Sigmoid colon (tissue), 4 donors: ENCODE results near the gene SLC9A1.

ENCODE experiments used
- CTCF ChIP-seq, 4 experiments: fragments of 450-650 bp in 3 of 4; fragments of 200-600 bp in 1 of 4; IDR thresholded peaks; one replicate each; pipeline ENCODE4 v1.5.1; 2016 to 2019; ENCODE audit warnings: antibody characterized with exemption in 4 of 4, mild to moderate bottlenecking in 3 of 4, moderate library complexity in 2 of 4
- POLR2A ChIP-seq, 2 donors: fragments of 450-650 bp; IDR thresholded peaks; one replicate each; pipeline ENCODE4 v1.6.1; 2016; ENCODE audit warnings: antibody characterized with exemption in 2 of 2, mild to moderate bottlenecking in 2 of 2, moderate library complexity in 2 of 2
- POLR2AphosphoS5 ChIP-seq, 4 donors: sonication (generic); formaldehyde crosslinking; IDR thresholded peaks; one replicate each; pipeline ENCODE4 v1.6.1; 2017; ENCODE audit warnings: antibody characterized with exemption in 4 of 4

- TF ChIP-seq POLR2A (IDR thresholded peaks at IDR 0.05) = no peak
- no peak for TF ChIP-seq CTCF (IDR thresholded peaks at IDR 0.05)
- TF ChIP-seq POLR2AphosphoS5 (IDR thresholded peaks at IDR 0.05) = no peak
Measured at GRCh38 chr1:27127419-27127818, 27.5 kb downstream of the SLC9A1 start.
